HepG2 (cell line): ENCODE data around the gene INAFM2. TPM values are rescaled to one million over a fixed set of nuclear protein-coding genes. Genes with fewer than 3 reads are reported as not detected.

Source experiments
- ARNTL ChIP-seq: sonication (generic); formaldehyde crosslinking; IDR thresholded peaks from 2 replicates; pipeline ENCODE4 v1.4.0; 2020; ENCODE audit warnings: mild to moderate bottlenecking, missing genetic modification reagents
- CCAR2 ChIP-seq: fragments of 200-400 bp; formaldehyde crosslinking; optimal IDR thresholded peaks from 2 replicates; pipeline ENCODE3; 2018; ENCODE audit warnings: low read depth, mild to moderate bottlenecking, low read length, moderate library complexity
- HOXD1 ChIP-seq: sonication (generic); formaldehyde crosslinking; IDR thresholded peaks from 2 replicates; pipeline ENCODE4 v1.5.0; 2020; ENCODE audit warnings: missing genetic modification reagents
- KDM3A ChIP-seq: IDR thresholded peaks from 2 replicates; pipeline ENCODE4 v1.6.1; 2018; ENCODE audit warnings: low read depth, missing compliant biosample characterization
- POLR2G ChIP-seq: fragments of 200-400 bp; formaldehyde crosslinking; IDR thresholded peaks from 2 replicates; pipeline ENCODE4 v1.6.1; 2018; ENCODE audit warnings: mild to moderate bottlenecking, low read depth, low read length, moderate library complexity
- PPARG ChIP-seq: conservative IDR thresholded peaks from 2 replicates; pipeline ENCODE4 v1.6.1; 2016; ENCODE audit warnings: missing biosample characterization, missing genetic modification reagents
- RBM22 ChIP-seq: fragments of 200-400 bp; formaldehyde crosslinking; optimal IDR thresholded peaks from 2 replicates; pipeline ENCODE3; 2017; ENCODE audit warnings: mild to moderate bottlenecking, low read length, moderate library complexity
- SOX6 ChIP-seq, 2 experiments: fragments of 450-650 bp in 1 of 2; sonication (generic) in 1 of 2; formaldehyde crosslinking in 1 of 2; IDR thresholded peaks; 2 replicates each; pipeline versions ENCODE4 v1.4.0 to v1.6.1; 2017 to 2020; ENCODE audit warnings: antibody characterized with exemption in 1 of 2, mild to moderate bottlenecking in 1 of 2, missing genetic modification reagents in 1 of 2
- SRF ChIP-seq: IDR thresholded peaks from 2 replicates; pipeline ENCODE4 v1.6.1; 2011; ENCODE audit warnings: mild to moderate bottlenecking, low read depth, low read length, moderate library complexity
- TBL1XR1 ChIP-seq: fragments of 150-350 bp; IDR thresholded peaks from 2 replicates; pipeline ENCODE4 v1.6.1; 2014; ENCODE audit warnings: borderline replicate concordance, low read length; ENCODE audit not compliant: partially characterized antibody
- TMF1 ChIP-seq: sonication (generic); formaldehyde crosslinking; IDR thresholded peaks from 2 replicates; pipeline ENCODE4 v1.8.1; 2022; ENCODE audit warnings: low read depth, missing genetic modification reagents
- YEATS2 ChIP-seq: sonication (generic); formaldehyde crosslinking; IDR thresholded peaks from 2 replicates; pipeline ENCODE4 v1.4.0; 2020; ENCODE audit warnings: missing genetic modification reagents, borderline replicate concordance
- ZIK1 ChIP-seq: sonication (generic); formaldehyde crosslinking; IDR thresholded peaks from 2 replicates; pipeline ENCODE4 v1.5.0; 2020; ENCODE audit warnings: mild to moderate bottlenecking, low read depth, missing genetic modification reagents, borderline replicate concordance
- ZNF24 ChIP-seq: fragments of 450-650 bp; IDR thresholded peaks from 2 replicates; pipeline ENCODE4 v1.6.1; 2017; ENCODE audit warnings: antibody characterized with exemption, mild to moderate bottlenecking
- ZNF446 ChIP-seq: sonication (generic); formaldehyde crosslinking; IDR thresholded peaks from 2 replicates; pipeline ENCODE4 v1.5.0; 2020; ENCODE audit warnings: mild to moderate bottlenecking, missing genetic modification reagents
- ZNF574 ChIP-seq: sonication (generic); formaldehyde crosslinking; IDR thresholded peaks from 2 replicates; pipeline ENCODE4 v1.4.0; 2020; ENCODE audit warnings: missing genetic modification reagents
- ZNF619 ChIP-seq: sonication (generic); formaldehyde crosslinking; IDR thresholded peaks from 2 replicates; pipeline ENCODE4 v1.4.0; 2020; ENCODE audit warnings: mild to moderate bottlenecking, missing genetic modification reagents
- polyA plus RNA-seq, 8 experiments: library from polyadenylated mRNA; depleted of rRNA in 3 of 8; stranded (reverse) in 7 of 8; unstranded in 1 of 8; fragments of >200 nt; fragmentation: Illumina TruSeq in 4 of 8; extraction: Trizol in 4 of 8; gene quantifications; 2 replicates each; pipeline versions ENCODE4 v1.2.1 to v1.2.3, GENCODE V29; 2011 to 2016; ENCODE audit warnings: low read depth in 4 of 8, missing spikeins in 1 of 8, mixed read lengths in 1 of 8; ENCODE audit not compliant: insufficient read depth in 1 of 8
- total RNA-seq, 5 experiments: library from RNA; depleted of rRNA; stranded (reverse); fragments of >200 nt; fragmentation: Illumina TruSeq; extraction: Trizol; gene quantifications; 2 replicates each; pipeline ENCODE4 v1.2.3, GENCODE V29; 2016; ENCODE audit warnings: low read depth in 1 of 5
- TF ChIP-seq, protein P1 (sequence below): sonication (generic); formaldehyde crosslinking; IDR thresholded peaks from 2 replicates; pipeline ENCODE4 v1.5.0; 2020; ENCODE audit warnings: missing genetic modification reagents
- TF ChIP-seq, protein P2 (sequence below): sonication (generic); formaldehyde crosslinking; IDR thresholded peaks from 2 replicates; pipeline ENCODE4 v1.4.0; 2020; ENCODE audit warnings: missing genetic modification reagents
- TF ChIP-seq, protein P3 (sequence below): IDR thresholded peaks from 2 replicates; pipeline ENCODE4 v1.6.1; 2016; ENCODE audit warnings: missing compliant biosample characterization, missing genetic modification reagents, borderline replicate concordance

The INAFM2 gene
- total and polyA plus RNA-seq, 2 of the 13 experiments (the other 11 are each of a cell fraction or from before 2014, with no cell fraction given) = 5.5 to 6.5 TPM

DNA sequence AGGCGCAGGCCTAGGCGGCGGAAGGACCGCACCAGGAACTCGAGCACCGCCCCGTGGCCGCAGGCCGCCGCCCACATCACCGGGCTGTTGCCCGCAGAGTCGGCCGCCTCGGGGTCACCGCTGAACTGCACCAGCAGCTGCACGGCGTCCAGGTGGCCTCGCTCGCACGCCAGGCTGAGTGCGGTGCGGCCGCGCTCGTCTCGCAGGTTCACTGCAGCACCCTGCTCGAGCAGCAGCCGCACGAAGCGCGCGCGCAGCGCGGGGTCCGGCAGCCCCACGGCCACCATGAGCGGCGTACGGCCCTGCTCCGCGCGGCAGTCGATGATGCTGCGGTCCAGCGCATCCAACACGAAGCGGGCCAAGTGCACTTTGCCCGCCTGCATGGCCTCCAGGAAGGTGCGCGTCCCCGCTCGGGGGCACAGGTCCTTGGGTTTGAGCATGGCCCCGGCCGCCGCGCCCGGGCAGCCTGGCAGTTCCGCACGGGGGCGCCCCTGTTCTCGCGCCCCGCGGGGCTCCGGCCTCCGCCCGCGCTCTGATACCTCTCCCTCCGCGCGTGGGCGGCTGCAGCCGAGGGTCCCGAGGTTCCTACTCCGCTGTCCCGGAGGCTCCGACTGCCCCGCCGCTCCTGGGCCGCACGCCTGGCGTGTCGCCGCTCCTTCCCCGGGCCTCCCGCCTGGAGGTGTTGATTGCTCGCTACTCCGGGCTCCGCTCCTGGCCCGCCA, 41.2 kb upstream of the INAFM2 start (continued):
- TF ChIP-seq ARNTL (CRISPR knock-in tag) (no peak), POLR2G (no peak), RBM22 (no peak), SRF (no peak), TMF1 (CRISPR knock-in tag) (no peak), TBL1XR1 (no peak), HOXD1 (CRISPR knock-in tag) (peak; percentile 33; the same call in 1 of the 2 replicates), YEATS2 (CRISPR knock-in tag) (no peak), ZIK1 (CRISPR knock-in tag) (no peak; the same call in 1 of the 2 replicates), CCAR2 (no peak), KDM3A (CRISPR knock-in tag) (no peak), PPARG (CRISPR knock-in tag) (no peak), ZNF24 (no peak), ZNF446 (no peak), ZNF619 (CRISPR knock-in tag) (no peak), ZNF574 (0 out of 2 replicates have a peak, but pooled peaks have one; percentile 31), SOX6 (IDR thresholded peaks at IDR 0.05) (no peak), SOX6 (CRISPR knock-in tag; IDR thresholded peaks at IDR 0.05) (no peak)
- TF ChIP-seq, protein P1, sequence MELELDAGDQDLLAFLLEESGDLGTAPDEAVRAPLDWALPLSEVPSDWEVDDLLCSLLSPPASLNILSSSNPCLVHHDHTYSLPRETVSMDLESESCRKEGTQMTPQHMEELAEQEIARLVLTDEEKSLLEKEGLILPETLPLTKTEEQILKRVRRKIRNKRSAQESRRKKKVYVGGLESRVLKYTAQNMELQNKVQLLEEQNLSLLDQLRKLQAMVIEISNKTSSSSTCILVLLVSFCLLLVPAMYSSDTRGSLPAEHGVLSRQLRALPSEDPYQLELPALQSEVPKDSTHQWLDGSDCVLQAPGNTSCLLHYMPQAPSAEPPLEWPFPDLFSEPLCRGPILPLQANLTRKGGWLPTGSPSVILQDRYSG (CRISPR knock-in tag) = peak; percentile 56; the same call in 1 of the 2 replicates
- TF ChIP-seq, protein P2, sequence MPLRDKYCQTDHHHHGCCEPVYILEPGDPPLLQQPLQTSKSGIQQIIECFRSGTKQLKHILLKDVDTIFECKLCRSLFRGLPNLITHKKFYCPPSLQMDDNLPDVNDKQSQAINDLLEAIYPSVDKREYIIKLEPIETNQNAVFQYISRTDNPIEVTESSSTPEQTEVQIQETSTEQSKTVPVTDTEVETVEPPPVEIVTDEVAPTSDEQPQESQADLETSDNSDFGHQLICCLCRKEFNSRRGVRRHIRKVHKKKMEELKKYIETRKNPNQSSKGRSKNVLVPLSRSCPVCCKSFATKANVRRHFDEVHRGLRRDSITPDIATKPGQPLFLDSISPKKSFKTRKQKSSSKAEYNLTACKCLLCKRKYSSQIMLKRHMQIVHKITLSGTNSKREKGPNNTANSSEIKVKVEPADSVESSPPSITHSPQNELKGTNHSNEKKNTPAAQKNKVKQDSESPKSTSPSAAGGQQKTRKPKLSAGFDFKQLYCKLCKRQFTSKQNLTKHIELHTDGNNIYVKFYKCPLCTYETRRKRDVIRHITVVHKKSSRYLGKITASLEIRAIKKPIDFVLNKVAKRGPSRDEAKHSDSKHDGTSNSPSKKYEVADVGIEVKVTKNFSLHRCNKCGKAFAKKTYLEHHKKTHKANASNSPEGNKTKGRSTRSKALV = peak; percentile 97
- TF ChIP-seq, protein P3, sequence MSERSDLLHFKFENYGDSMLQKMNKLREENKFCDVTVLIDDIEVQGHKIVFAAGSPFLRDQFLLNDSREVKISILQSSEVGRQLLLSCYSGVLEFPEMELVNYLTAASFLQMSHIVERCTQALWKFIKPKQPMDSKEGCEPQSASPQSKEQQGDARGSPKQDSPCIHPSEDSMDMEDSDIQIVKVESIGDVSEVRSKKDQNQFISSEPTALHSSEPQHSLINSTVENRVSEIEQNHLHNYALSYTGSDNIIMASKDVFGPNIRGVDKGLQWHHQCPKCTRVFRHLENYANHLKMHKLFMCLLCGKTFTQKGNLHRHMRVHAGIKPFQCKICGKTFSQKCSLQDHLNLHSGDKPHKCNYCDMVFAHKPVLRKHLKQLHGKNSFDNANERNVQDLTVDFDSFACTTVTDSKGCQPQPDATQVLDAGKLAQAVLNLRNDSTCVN (CRISPR knock-in tag) = no peak
